DOHH2 (cell line): ENCODE measurements around the gene TSSK2.

ENCODE experiments used
- H3F3A ChIP-seq: fragments of 200-600 bp; sonication (generic), shearing (Covaris generic); 2 replicates; pipeline ENCODE4 v1.6.0; 2016; ENCODE audit warnings: antibody characterized with exemption, mild to moderate bottlenecking; ENCODE audit not compliant: control insufficient read depth, insufficient read depth
- H3K27ac ChIP-seq: fragments of 200-600 bp; sonication (generic); 2 replicates; pipeline ENCODE4 v1.5.1; 2014; ENCODE audit warnings: low read depth, mild to moderate bottlenecking, low read length, moderate library complexity
- H3K27me3 ChIP-seq: fragments of 200-600 bp; sonication (generic); 2 replicates; pipeline ENCODE4 v1.6.1; 2014; ENCODE audit warnings: mild to moderate bottlenecking, low read length, mixed read lengths; ENCODE audit not compliant: control insufficient read depth
- H3K36me3 ChIP-seq: fragments of 200-600 bp; sonication (generic); 2 replicates; pipeline ENCODE4 v1.6.1; 2014; ENCODE audit warnings: mild to moderate bottlenecking, low read length, moderate library complexity, mixed read lengths; ENCODE audit not compliant: control insufficient read depth
- H3K4me1 ChIP-seq: fragments of 200-600 bp; sonication (generic); 2 replicates; pipeline ENCODE4 v1.6.1; 2014; ENCODE audit warnings: mild to moderate bottlenecking, low read length, mixed read lengths; ENCODE audit not compliant: control insufficient read depth
- H3K4me2 ChIP-seq: fragments of 200-600 bp; sonication (generic); 2 replicates; pipeline ENCODE4 v1.6.0; 2014; ENCODE audit warnings: mild to moderate bottlenecking, low read length, moderate library complexity
- H3K4me3 ChIP-seq: fragments of 200-600 bp; sonication (generic); 2 replicates; pipeline ENCODE4 v1.5.1; 2014; ENCODE audit warnings: mild to moderate bottlenecking, low read length, mixed read lengths
- H3K79me2 ChIP-seq: fragments of 200-600 bp; sonication (generic); 2 replicates; pipeline ENCODE4 v1.6.1; 2014; ENCODE audit warnings: mild to moderate bottlenecking, low read length, mixed read lengths; ENCODE audit not compliant: control insufficient read depth
- H3K9me2 ChIP-seq: fragments of 200-600 bp; sonication (generic); replicated peaks from 2 replicates; pipeline ENCODE4 v1.6.1; 2014; ENCODE audit warnings: mild to moderate bottlenecking, low read length, mixed read lengths; ENCODE audit not compliant: control insufficient read depth
- H3K9me3 ChIP-seq: fragments of 200-600 bp; sonication (generic); 2 replicates; pipeline ENCODE4 v1.6.1; 2014; ENCODE audit warnings: antibody characterized with exemption, low read length, mixed read lengths; ENCODE audit not compliant: control insufficient read depth, insufficient read depth
- H4K20me1 ChIP-seq: fragments of 200-600 bp; sonication (generic); 2 replicates; pipeline ENCODE4 v1.6.0; 2014; ENCODE audit warnings: low read depth, mild to moderate bottlenecking, antibody characterized with exemption, low read length, moderate library complexity; ENCODE audit not compliant: control insufficient read depth, insufficient read depth
- EZH2phosphoT487 ChIP-seq: fragments of 200-600 bp; sonication (generic); IDR thresholded peaks from 2 replicates; pipeline ENCODE4 v1.6.1; 2017; ENCODE audit warnings: borderline replicate concordance, mild to moderate bottlenecking, antibody characterized with exemption, low read length, moderate library complexity, mixed read lengths
- TF ChIP-seq, protein P1 (sequence below): fragments of 200-600 bp; sonication (generic); IDR thresholded peaks from one replicate; pipeline ENCODE4 v1.5.1; 2014; ENCODE audit warnings: antibody characterized with exemption, mild to moderate bottlenecking, low read depth, low read length; ENCODE audit not compliant: poor library complexity, severe bottlenecking

TSSK2 gene

DNA sequence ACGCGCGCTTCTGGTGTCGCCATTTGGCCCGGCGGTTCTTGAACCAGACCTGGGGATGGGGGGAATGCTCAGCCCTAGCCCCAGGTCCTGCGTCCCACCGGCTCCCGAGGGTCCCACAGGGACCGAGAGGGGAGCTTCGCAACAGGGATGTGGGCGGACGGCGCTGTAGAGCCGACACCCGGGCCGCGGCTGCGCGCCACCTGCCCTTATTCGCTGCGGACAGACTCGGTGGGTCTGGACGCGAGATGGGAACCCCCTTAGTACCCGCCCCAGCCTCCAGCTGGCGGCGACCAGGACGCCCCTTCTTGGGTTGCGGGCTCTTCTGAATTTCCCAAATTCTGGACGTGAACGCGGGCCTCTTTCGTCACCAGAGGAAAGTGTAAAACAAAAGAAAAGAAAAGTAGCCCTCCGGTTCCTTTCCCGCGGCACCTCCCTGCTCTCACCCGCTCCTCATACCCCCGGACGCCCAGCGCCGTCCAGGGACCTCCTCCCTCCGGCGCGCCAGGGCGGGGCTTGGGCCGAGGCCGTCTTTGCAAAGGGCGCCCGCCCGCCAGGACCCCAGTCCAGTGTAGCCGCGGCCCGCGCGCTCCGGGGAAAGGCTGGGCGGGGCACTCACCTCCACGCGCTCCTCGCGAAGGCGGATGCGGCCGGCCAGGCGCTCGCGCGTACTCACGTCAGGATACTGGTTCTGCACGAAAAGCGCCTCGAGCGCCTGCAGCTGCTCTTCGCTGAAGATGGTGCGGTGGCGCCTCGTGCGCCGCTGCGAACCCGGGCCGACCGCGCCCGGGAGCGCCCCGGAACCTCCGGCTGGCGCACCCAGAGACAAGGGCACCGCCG, 18.2 kb downstream of the TSSK2 start:
- Histone ChIP-seq H3F3A (no peaks in the 10 kb centered on the region), H3K27me3 (peaks cover 3% of the 10 kb centered on the region; the same call in 1 of the 2 replicates), H3K4me3 (no peak overlapping the region), H3K27ac (no peak overlapping the region), H4K20me1 (no peaks in the 10 kb centered on the region), H3K9me2 (no peaks in the 10 kb centered on the region), H3K9me3 (no peaks in the 10 kb centered on the region), H3K4me2 (no peak overlapping the region), H3K4me1 (peaks cover 3% of the 10 kb centered on the region; the same call in 1 of the 2 replicates), H3K79me2 (peaks cover 2% of the 10 kb centered on the region), H3K36me3 (peaks cover 1% of the 10 kb centered on the region; the same call in 1 of the 2 replicates)
- TF ChIP-seq, protein P1, sequence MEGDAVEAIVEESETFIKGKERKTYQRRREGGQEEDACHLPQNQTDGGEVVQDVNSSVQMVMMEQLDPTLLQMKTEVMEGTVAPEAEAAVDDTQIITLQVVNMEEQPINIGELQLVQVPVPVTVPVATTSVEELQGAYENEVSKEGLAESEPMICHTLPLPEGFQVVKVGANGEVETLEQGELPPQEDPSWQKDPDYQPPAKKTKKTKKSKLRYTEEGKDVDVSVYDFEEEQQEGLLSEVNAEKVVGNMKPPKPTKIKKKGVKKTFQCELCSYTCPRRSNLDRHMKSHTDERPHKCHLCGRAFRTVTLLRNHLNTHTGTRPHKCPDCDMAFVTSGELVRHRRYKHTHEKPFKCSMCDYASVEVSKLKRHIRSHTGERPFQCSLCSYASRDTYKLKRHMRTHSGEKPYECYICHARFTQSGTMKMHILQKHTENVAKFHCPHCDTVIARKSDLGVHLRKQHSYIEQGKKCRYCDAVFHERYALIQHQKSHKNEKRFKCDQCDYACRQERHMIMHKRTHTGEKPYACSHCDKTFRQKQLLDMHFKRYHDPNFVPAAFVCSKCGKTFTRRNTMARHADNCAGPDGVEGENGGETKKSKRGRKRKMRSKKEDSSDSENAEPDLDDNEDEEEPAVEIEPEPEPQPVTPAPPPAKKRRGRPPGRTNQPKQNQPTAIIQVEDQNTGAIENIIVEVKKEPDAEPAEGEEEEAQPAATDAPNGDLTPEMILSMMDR, result no peak
- TF ChIP-seq EZH2phosphoT487, result no peak

DNA sequence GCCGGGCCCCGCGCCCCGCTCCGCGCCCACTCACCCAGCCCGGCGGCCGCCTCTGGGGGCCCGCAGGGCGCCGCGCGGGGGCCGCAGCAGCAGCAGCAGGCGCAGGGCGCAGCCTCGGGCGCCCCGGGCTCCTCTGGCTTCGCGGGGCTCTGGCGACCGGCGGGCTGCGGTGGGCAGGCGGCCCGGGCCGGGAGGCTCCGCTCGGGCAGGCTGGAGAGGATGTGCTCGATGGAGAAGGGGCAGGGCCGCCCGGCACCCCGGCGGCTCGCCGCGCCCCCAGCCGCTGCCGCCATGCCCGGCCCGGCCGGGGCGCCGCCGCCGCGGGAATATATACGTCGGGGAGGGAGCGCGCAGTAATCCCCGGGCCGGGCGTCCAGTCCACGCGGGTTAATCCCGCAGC, 18.9 kb downstream of the TSSK2 start, which contains the start of gene GSC2:
Gene GSC2, minus strand, starts transcription at position 302 of the 400 bp plus-strand sequence. Its CDS starts 9 bp downstream, at position 293.
- Histone ChIP-seq H3K9me3 (no peaks in the 10 kb centered on the region), H3K27me3 (peaks cover 3% of the 10 kb centered on the region; the same call in 1 of the 2 replicates), H4K20me1 (no peaks in the 10 kb centered on the region), H3K36me3 (no peaks in the 10 kb centered on the region), H3F3A (no peaks in the 10 kb centered on the region), H3K79me2 (no peaks in the 10 kb centered on the region), H3K4me1 (peaks cover under 1% of the 10 kb centered on the region; the same call in 1 of the 2 replicates), H3K9me2 (no peaks in the 10 kb centered on the region), H3K4me2 (no peak within 1 kb of the TSS), H3K27ac (no peak within 1 kb of the TSS), H3K4me3 (no peak within 1 kb of the TSS)
- no peak for TF ChIP-seq EZH2phosphoT487
- TF ChIP-seq, protein P1, result no peak

DNA sequence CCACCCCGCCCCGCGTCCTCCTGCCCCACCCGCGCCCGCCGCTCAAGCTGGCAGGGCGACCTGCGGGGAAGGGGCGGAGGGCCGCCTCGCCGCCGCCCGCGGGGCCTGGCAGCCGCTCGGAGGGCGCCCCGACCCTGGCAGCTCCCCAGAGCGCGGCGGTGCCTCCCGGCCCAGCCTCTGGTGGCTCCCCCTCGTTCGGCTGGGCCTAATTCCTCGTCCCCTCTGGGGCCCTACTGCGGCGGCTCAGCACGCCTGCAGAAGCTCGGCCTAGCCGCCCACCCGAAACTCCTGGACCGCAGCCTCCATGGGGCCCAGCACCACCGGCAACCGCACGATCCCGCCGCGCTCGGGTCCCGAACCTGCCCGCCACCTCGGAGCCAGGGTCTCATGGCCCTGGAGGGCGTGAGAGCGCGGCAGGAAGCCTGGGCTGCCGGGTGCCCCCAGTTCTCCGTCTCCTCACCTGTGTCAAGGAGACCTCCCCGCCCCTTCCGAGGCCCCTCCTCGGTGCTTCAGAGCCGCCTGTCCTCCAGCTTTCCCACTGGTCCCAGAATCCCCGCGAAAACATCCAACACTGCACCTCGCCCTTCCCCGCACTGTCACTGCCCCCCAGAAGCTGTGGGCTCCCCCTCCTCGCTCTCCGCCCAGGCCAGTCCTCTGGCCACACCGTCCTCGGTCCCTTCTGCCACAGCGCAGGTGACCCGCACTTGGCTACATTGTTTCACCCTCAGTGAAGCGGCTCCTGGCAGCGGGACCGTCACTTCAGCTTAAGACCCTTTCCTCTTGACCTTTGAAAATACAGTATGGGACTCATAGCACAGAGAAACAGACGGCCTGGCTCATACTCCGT, 19.6 kb downstream of the TSSK2 start:
- no peaks in the 10 kb centered on the region for H4K20me1 ChIP-seq
- H3K4me2 ChIP-seq, result no peak overlapping the region
- H3K36me3 ChIP-seq, result no peaks in the 10 kb centered on the region
- H3K79me2 ChIP-seq, result no peaks in the 10 kb centered on the region
- TF ChIP-seq EZH2phosphoT487, result no peak
- TF ChIP-seq, protein P1, result no peak
- no peak overlapping the region for H3K27ac ChIP-seq
- H3K4me1 ChIP-seq, result no peaks in the 10 kb centered on the region
- H3K4me3 ChIP-seq, result no peak overlapping the region
- H3K9me3 ChIP-seq, result no peaks in the 10 kb centered on the region
- no peaks in the 10 kb centered on the region for H3F3A ChIP-seq
- peaks cover 3% of the 10 kb centered on the region; the same call in 1 of the 2 replicates for H3K27me3 ChIP-seq
- H3K9me2 ChIP-seq, result no peaks in the 10 kb centered on the region
